ENCODE results near the gene AVL9. TPM values are rescaled to one million over a fixed set of nuclear protein-coding genes. Genes with fewer than 3 reads are reported as not detected.

The AVL9 gene
- total RNA-seq, 3 donors from 2014 or later (not counting 1 experiment from before 2014, with no cell fraction given) = 36.0 to 50.0 (median 43.8) TPM

DNA sequence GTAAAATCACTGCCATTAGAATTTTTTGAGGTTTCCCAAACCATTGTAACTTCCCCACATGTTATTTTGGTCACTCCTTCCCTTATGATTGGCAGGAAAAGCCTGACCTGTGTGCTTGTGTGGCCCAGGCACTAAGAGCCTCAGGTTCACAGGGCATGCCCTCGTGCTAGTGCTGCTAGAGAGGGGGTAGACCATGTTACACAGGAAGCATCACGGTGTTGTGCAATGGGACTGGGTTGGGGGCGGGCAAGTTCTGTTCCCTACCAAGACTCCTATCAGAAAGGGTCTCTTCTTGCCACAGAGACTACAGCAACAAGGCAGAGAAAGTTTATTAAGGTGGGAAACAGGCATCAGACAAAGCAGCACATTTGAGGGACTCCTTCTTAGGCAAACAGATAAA is 37.3 kb upstream of the AVL9 start:
- H3K27me3 ChIP-seq (ENCODE audit: control insufficient read depth, insufficient read depth, low read length) = no peaks in the 10 kb centered on the region
- no peak overlapping the region for H3K27ac ChIP-seq (ENCODE audit: low read length)
- Mint-ChIP-seq H3K4me3 (no peak overlapping the region), H3K27ac (no peak overlapping the region), H3K36me3 (no peaks in the 10 kb centered on the region), H3K27me3 (ENCODE audit: low read depth in 2 of 2) (peaks cover 8 to 24% of the 10 kb centered on the region in 2 donors), H3K9me3 (no peaks in the 10 kb centered on the region), H3K4me1 (no peaks in the 10 kb centered on the region)
- TF ChIP-seq, protein P1, sequence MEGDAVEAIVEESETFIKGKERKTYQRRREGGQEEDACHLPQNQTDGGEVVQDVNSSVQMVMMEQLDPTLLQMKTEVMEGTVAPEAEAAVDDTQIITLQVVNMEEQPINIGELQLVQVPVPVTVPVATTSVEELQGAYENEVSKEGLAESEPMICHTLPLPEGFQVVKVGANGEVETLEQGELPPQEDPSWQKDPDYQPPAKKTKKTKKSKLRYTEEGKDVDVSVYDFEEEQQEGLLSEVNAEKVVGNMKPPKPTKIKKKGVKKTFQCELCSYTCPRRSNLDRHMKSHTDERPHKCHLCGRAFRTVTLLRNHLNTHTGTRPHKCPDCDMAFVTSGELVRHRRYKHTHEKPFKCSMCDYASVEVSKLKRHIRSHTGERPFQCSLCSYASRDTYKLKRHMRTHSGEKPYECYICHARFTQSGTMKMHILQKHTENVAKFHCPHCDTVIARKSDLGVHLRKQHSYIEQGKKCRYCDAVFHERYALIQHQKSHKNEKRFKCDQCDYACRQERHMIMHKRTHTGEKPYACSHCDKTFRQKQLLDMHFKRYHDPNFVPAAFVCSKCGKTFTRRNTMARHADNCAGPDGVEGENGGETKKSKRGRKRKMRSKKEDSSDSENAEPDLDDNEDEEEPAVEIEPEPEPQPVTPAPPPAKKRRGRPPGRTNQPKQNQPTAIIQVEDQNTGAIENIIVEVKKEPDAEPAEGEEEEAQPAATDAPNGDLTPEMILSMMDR (IDR thresholded peaks at IDR 0.05) = no peak
- H3K4me1 ChIP-seq (ENCODE audit: control insufficient read depth, insufficient read depth, low read length) = no peaks in the 10 kb centered on the region
- no peak overlapping the region for H3K4me3 ChIP-seq (ENCODE audit: low read length)
- intact Hi-C loops (cut with micrococcal nuclease) = no loop called here
- 52% methylated on average over 3 of the region's 3 CpGs for WGBS (ENCODE audit: insufficient coverage)
- no peak for DNase-seq
- no peak for ATAC-seq
- no peaks in the 10 kb centered on the region for H3K36me3 ChIP-seq (ENCODE audit: control insufficient read depth, insufficient read depth, low read length)
- H3K9me3 ChIP-seq (ENCODE audit: control insufficient read depth, insufficient read depth, low read length) = no peaks in the 10 kb centered on the region

DNA sequence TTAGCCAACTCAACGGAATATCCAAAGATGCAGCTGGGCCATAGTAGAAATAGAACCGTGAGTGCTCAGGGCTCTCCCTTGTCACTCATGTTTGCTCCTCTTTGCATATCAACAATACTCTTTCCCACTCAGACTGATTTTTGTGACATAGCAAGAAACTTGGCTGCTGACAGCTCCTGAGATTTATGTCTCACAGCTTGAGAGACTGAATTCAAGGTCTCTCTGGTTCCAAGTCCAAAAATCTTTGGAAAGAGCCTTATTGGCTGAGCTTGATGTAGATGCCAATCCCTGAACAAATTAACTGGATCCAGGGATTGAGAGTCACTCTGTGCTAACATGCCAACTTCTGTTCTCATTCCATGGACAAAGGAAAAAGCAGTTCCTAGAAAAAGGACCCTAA is 35.5 kb upstream of the AVL9 start:
- H3K9me3 Mint-ChIP-seq = no peaks in the 10 kb centered on the region
- intact Hi-C loops (cut with micrococcal nuclease) = no loop called here
- Histone ChIP-seq H3K36me3 (ENCODE audit: control insufficient read depth, insufficient read depth, low read length) (no peaks in the 10 kb centered on the region), H3K27ac (ENCODE audit: low read length) (no peak overlapping the region), H3K9me3 (ENCODE audit: control insufficient read depth, insufficient read depth, low read length) (no peaks in the 10 kb centered on the region), H3K4me1 (ENCODE audit: control insufficient read depth, insufficient read depth, low read length) (no peaks in the 10 kb centered on the region), H3K4me3 (ENCODE audit: low read length) (no peak overlapping the region), H3K27me3 (ENCODE audit: control insufficient read depth, insufficient read depth, low read length) (no peaks in the 10 kb centered on the region)
- 84% methylated on average over 2 of the region's 2 CpGs for WGBS (ENCODE audit: insufficient coverage)
- DNase-seq (no peak), ATAC-seq (no peak)
- H3K4me3 Mint-ChIP-seq = no peak overlapping the region
- H3K36me3 Mint-ChIP-seq = no peaks in the 10 kb centered on the region
- no peak overlapping the region for H3K27ac Mint-ChIP-seq
- H3K27me3 Mint-ChIP-seq (ENCODE audit: low read depth in 2 of 2) = peaks cover 3 to 11% of the 10 kb centered on the region in 2 donors
- TF ChIP-seq, protein P1 (IDR thresholded peaks at IDR 0.05) = no peak
- H3K4me1 Mint-ChIP-seq = no peaks in the 10 kb centered on the region

DNA sequence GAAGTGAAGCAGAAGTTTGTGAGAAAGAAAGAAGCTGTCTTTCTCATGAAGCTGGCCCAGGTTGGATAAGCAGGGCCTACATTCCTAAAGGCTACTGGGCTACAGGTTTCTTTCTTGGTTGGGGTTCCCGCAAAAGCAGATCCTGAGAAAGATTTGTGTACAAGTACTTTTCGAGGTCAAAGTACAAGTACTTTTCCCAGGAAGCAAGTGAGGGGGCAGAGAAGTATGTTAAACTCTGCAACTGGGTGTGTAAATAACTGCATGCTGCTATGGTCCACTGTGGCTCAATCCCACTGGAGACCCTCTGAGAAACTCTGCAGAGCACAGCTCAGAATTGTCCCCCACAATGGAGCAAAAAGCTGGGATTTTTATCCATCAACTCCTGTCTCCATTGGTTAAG is 33.8 kb upstream of the AVL9 start:
- WGBS (ENCODE audit: insufficient coverage) = 93% methylated on average over 2 of the region's 2 CpGs
- H3K4me1 ChIP-seq (ENCODE audit: control insufficient read depth, insufficient read depth, low read length) = no peaks in the 10 kb centered on the region
- ATAC-seq (no peak), DNase-seq (no peak)
- H3K9me3 ChIP-seq (ENCODE audit: control insufficient read depth, insufficient read depth, low read length) = no peaks in the 10 kb centered on the region
- Mint-ChIP-seq H3K4me1 (no peaks in the 10 kb centered on the region), H3K27ac (no peak overlapping the region), H3K36me3 (no peaks in the 10 kb centered on the region), H3K9me3 (no peaks in the 10 kb centered on the region), H3K4me3 (no peak overlapping the region), H3K27me3 (ENCODE audit: low read depth in 2 of 2) (peaks cover 3 to 7% of the 10 kb centered on the region in 2 donors)
- TF ChIP-seq, protein P1 (IDR thresholded peaks at IDR 0.05) = no peak
- intact Hi-C loops (cut with micrococcal nuclease) = no loop called here
- H3K27me3 ChIP-seq (ENCODE audit: control insufficient read depth, insufficient read depth, low read length) = no peaks in the 10 kb centered on the region
- H3K27ac ChIP-seq (ENCODE audit: low read length) = no peak overlapping the region
- no peak overlapping the region for H3K4me3 ChIP-seq (ENCODE audit: low read length)
- no peaks in the 10 kb centered on the region for H3K36me3 ChIP-seq (ENCODE audit: control insufficient read depth, insufficient read depth, low read length)

DNA sequence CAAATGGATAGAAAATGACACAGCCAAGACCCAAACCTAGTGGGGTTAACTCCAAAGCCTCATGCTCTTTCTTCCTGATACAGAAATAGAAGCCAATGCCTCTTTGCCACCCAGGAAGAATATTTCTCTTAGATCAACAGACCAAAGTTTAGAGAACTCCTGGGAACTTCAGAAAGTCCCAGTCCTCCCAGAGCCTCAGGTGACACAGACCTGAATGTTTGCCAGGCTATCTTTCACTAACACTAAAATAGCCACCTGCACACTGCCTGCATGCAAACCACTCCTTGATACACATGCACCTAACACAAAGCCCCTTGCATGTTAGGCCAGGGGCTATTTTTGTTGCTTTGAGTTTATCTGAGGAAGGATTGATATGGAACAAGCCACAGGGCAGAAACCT is 32.8 kb upstream of the AVL9 start:
- no peak overlapping the region for H3K27ac ChIP-seq (ENCODE audit: low read length)
- H3K4me1 ChIP-seq (ENCODE audit: control insufficient read depth, insufficient read depth, low read length) = no peaks in the 10 kb centered on the region
- no peaks in the 10 kb centered on the region for H3K9me3 ChIP-seq (ENCODE audit: control insufficient read depth, insufficient read depth, low read length)
- DNase-seq = no peak
- no peak for ATAC-seq
- H3K36me3 ChIP-seq (ENCODE audit: control insufficient read depth, insufficient read depth, low read length) = no peaks in the 10 kb centered on the region
- Mint-ChIP-seq H3K9me3 (no peaks in the 10 kb centered on the region), H3K4me3 (no peak overlapping the region), H3K27ac (no peak overlapping the region), H3K4me1 (no peaks in the 10 kb centered on the region), H3K36me3 (no peaks in the 10 kb centered on the region), H3K27me3 (ENCODE audit: low read depth in 2 of 2) (peaks cover 0 to 4% of the 10 kb centered on the region in 2 donors)
- no peak overlapping the region for H3K4me3 ChIP-seq (ENCODE audit: low read length)
- no peaks in the 10 kb centered on the region for H3K27me3 ChIP-seq (ENCODE audit: control insufficient read depth, insufficient read depth, low read length)
- intact Hi-C loops (cut with micrococcal nuclease) = no loop called here
- TF ChIP-seq, protein P1 (IDR thresholded peaks at IDR 0.05) = no peak

Data from natural killer cell (primary cell).